Spleen (tissue), 11 donors: ENCODE measurements around the gene PRDM16. TPM values are rescaled to one million over a fixed set of nuclear protein-coding genes. Genes with fewer than 3 reads are reported as not detected.

Source experiments
- DNase-seq: peaks from one replicate; pipeline ENCODE4 v3.0.0-alpha.2; 2020
- H3K27ac ChIP-seq, 8 donors: fragments of 200-600 bp; sonication (generic) in 7 of 8; 1 replicate in 4 of 8; 2 replicates in 4 of 8; pipeline versions ENCODE4 v1.5.0 to v1.8.0; 2016 to 2021; ENCODE audit warnings: inconsistent platforms in 4 of 8, mild to moderate bottlenecking in 4 of 8, moderate library complexity in 1 of 8
- H3K27me3 ChIP-seq, 7 donors: fragments of 200-600 bp; sonication (generic) in 6 of 7; replicated peaks in 1 of 7; 1 replicate in 4 of 7; 2 replicates in 3 of 7; pipeline versions ENCODE4 v1.5.0 to v1.8.0; 2016 to 2021; ENCODE audit warnings: inconsistent platforms in 3 of 7, mild to moderate bottlenecking in 1 of 7
- H3K36me3 ChIP-seq, 6 donors: fragments of 200-600 bp; sonication (generic) in 5 of 6; 1 replicate in 4 of 6; 2 replicates in 2 of 6; pipeline versions ENCODE4 v1.5.0 to v1.8.0; 2016 to 2021; ENCODE audit warnings: inconsistent platforms in 2 of 6
- H3K4me1 ChIP-seq, 6 donors: fragments of 200-600 bp; sonication (generic) in 5 of 6; 1 replicate in 3 of 6; 2 replicates in 3 of 6; pipeline versions ENCODE4 v1.5.0 to v1.8.0; 2016 to 2021; ENCODE audit warnings: inconsistent platforms in 3 of 6
- H3K4me3 ChIP-seq, 8 donors: fragments of 200-600 bp; sonication (generic) in 7 of 8; 1 replicate in 4 of 8; 2 replicates in 4 of 8; pipeline versions ENCODE4 v1.5.0 to v1.8.0; 2016 to 2021; ENCODE audit warnings: inconsistent platforms in 4 of 8, mild to moderate bottlenecking in 4 of 8, moderate library complexity in 2 of 8
- H3K9me3 ChIP-seq, 8 donors: fragments of 200-600 bp; sonication (generic) in 7 of 8; 1 replicate in 4 of 8; 2 replicates in 4 of 8; pipeline versions ENCODE4 v1.5.0 to v1.8.0; 2016 to 2021; ENCODE audit warnings: inconsistent platforms in 4 of 8
- CTCF ChIP-seq, 11 experiments: fragments of 200-600 bp in 7 of 11; fragments of 450-650 bp in 4 of 11; sonication (generic) in 4 of 11; IDR thresholded peaks in 8 of 11; conservative IDR thresholded peaks in 3 of 11; 1 replicate in 7 of 11; 2 replicates in 4 of 11; pipeline versions ENCODE4 v1.4.0 to v1.8.0; 2016 to 2021; ENCODE audit warnings: antibody characterized with exemption in 11 of 11, inconsistent platforms in 4 of 11, mild to moderate bottlenecking in 1 of 11
- POLR2A ChIP-seq, 3 donors: fragments of 450-650 bp; IDR thresholded peaks; one replicate each; pipeline ENCODE4 v1.5.1; 2017; ENCODE audit warnings: antibody characterized with exemption in 3 of 3, mild to moderate bottlenecking in 1 of 3
- POLR2AphosphoS5 ChIP-seq, 3 donors: sonication (generic); formaldehyde crosslinking; IDR thresholded peaks; one replicate each; pipeline ENCODE4 v1.5.1; 2017; ENCODE audit warnings: antibody characterized with exemption in 3 of 3
- WGBS, 5 donors: extraction: QIAGEN DNeasy Blood & Tissue Kit in 3 of 5; methylation state at CpG; one replicate each; pipeline versions ENCODE4 v1.1.5 to v1.1.7; 2013 to 2018; 5-methylcytosine and 5-hydroxymethylcytosine counted together
- intact Hi-C: fragments of 100-400 bp; cut with DNase I; formaldehyde crosslinking; loops from one replicate; pipeline ENCODE4 v1.15.0; 2023; ENCODE audit warnings: low total_unique reads
- polyA plus RNA-seq, 3 donors: library from polyadenylated mRNA; stranded (reverse); fragments of 200-250 nt; gene quantifications; one replicate each; pipeline ENCODE4 v1.2.1, GENCODE V29; 2013
- total RNA-seq, 7 donors: library from RNA; depleted of rRNA in 3 of 7; stranded (reverse); fragments of >200 nt in 3 of 7; fragmentation: NEBNext Ultra II Directional in 4 of 7; extraction: Animal tissue kit (Norgen Biotek cat#: 25700) in 4 of 7; gene quantifications; one replicate each; pipeline versions ENCODE4 v1.1.0 to v1.2.1, GENCODE V29; 2016 to 2021
- donor health status: healthy with polysubstance abuse.
- donor health status: DM: no; HTN: no; CAD: no; lungs with moderate emphysema.
- donor health status: DM: no; HTN: no; CAD: no.
- donor health status: Bipolar disorder and iron deficiency.
- donor health status: healthy.
- donor health status: DM: no; HTN: no; CAD: no.
- donor health status: DM: yes; HTN: yes; CAD: no.

Gene PRDM16
- total and polyA plus RNA-seq, 10 donors, result 0.43 to 3.2 (median 1.4) TPM

GRCh38 chr1:3114131-3114744 lies 45.2 kb downstream of the PRDM16 start:
- no peak overlapping the region for H3K4me3 ChIP-seq
- H3K27me3 ChIP-seq, result peaks cover 0 to 6% (median 0%) of the 10 kb centered on the region in 7 donors
- DNase-seq, result no peak
- no peaks in the 10 kb centered on the region for H3K36me3 ChIP-seq
- TF ChIP-seq POLR2A (IDR thresholded peaks at IDR 0.05) (no peak), POLR2AphosphoS5 (IDR thresholded peaks at IDR 0.05) (no peak), CTCF (IDR thresholded peaks at IDR 0.05 in 8 of 11, conservative IDR thresholded peaks at IDR 0.05 in 3 of 11) (no peak)
- peaks cover 0 to 27% (median 4%) of the 10 kb centered on the region in 6 donors for H3K4me1 ChIP-seq
- no peak overlapping the region for H3K27ac ChIP-seq
- intact Hi-C loops, result no loop called here
- WGBS, 5 donors, result 83 to 95% (median 92%) methylated on average over 48 to 49 of the region's 49 CpGs
- no peaks in the 10 kb centered on the region for H3K9me3 ChIP-seq

GRCh38 chr1:3114846-3115245 lies 45.8 kb downstream of the PRDM16 start:
- no peaks in the 10 kb centered on the region for H3K9me3 ChIP-seq

GRCh38 chr1:3115275-3116149 lies 46.5 kb downstream of the PRDM16 start:
- WGBS, 5 donors, result 90 to 93% (median 91%) methylated on average over 22 to 38 of the region's 38 CpGs
- Histone ChIP-seq H3K27me3 (peaks cover 0 to 6% (median 0%) of the 10 kb centered on the region in 7 donors), H3K4me1 (peaks cover 0 to 39% (median 4%) of the 10 kb centered on the region in 6 donors), H3K4me3 (no peak overlapping the region), H3K9me3 (no peaks in the 10 kb centered on the region), H3K27ac (no peak overlapping the region), H3K36me3 (no peaks in the 10 kb centered on the region)
- DNase-seq, result no peak
- TF ChIP-seq POLR2A (IDR thresholded peaks at IDR 0.05) (no peak), POLR2AphosphoS5 (IDR thresholded peaks at IDR 0.05) (no peak), CTCF (IDR thresholded peaks at IDR 0.05 in 8 of 11, conservative IDR thresholded peaks at IDR 0.05 in 3 of 11) (no peak)
- intact Hi-C loops, result no loop called here

More at GRCh38 chr1:3114846-3115245, 45.8 kb downstream of the PRDM16 start:
- DNase-seq, result no peak
- intact Hi-C loops, result no loop called here
- no peak for TF ChIP-seq POLR2AphosphoS5 (IDR thresholded peaks at IDR 0.05)
- TF ChIP-seq POLR2A (IDR thresholded peaks at IDR 0.05), result no peak
- TF ChIP-seq CTCF (IDR thresholded peaks at IDR 0.05 in 8 of 11, conservative IDR thresholded peaks at IDR 0.05 in 3 of 11), result no peak
- 68 to 88% (median 78%) methylated on average over 5 to 8 of the region's 8 CpGs for WGBS, 5 donors
- Histone ChIP-seq H3K4me3 (no peak overlapping the region), H3K27me3 (peaks cover 0 to 6% (median 0%) of the 10 kb centered on the region in 7 donors), H3K27ac (no peak overlapping the region), H3K4me1 (peaks cover 0 to 32% (median 4%) of the 10 kb centered on the region in 6 donors), H3K36me3 (no peaks in the 10 kb centered on the region)

GRCh38 chr1:3116150-3116510 lies 47.1 kb downstream of the PRDM16 start:
- TF ChIP-seq POLR2A (IDR thresholded peaks at IDR 0.05) (no peak), POLR2AphosphoS5 (IDR thresholded peaks at IDR 0.05) (no peak), CTCF (IDR thresholded peaks at IDR 0.05 in 8 of 11, conservative IDR thresholded peaks at IDR 0.05 in 3 of 11) (no peak)
- DNase-seq, result no peak
- H3K9me3 ChIP-seq, result no peaks in the 10 kb centered on the region
- peaks cover 0 to 43% (median 4%) of the 10 kb centered on the region in 6 donors for H3K4me1 ChIP-seq
- peaks cover 0 to under 1% (median 0%) of the 10 kb centered on the region in 7 donors for H3K27me3 ChIP-seq
- no peaks in the 10 kb centered on the region for H3K36me3 ChIP-seq
- intact Hi-C loops, result no loop called here
- no peak overlapping the region for H3K4me3 ChIP-seq
- WGBS, 5 donors, result 90 to 96% (median 94%) methylated on average over 16 to 18 of the region's 18 CpGs
- no peak overlapping the region for H3K27ac ChIP-seq
